Measurements from ENCODE around the gene CCDC187.

CCDC187 gene

DNA sequence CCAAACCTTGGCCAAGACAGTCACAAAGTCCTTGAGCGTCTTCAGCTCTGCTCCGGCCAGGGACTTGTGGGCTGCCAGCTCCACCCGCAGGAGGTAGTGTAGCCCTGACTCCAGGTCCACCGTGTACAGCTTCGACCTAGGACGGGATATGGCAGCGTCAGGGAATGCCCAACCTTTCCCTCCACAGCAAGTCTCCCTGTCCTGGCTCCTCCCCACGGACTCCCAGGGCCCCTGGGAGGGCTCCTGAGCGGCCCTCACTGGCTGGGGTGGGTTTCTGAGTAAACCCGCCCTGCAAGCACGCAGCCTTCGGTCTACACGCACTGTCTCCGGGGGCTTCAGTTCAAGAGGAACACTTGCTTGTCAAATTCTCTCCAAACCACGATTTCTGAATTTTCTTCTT, 85.2 kb downstream of the CCDC187 start:
- no peak for DNase-seq (ENCODE audit: extremely low spot score, insufficient read length, low read depth)
- no peak for FAIRE-seq

DNA sequence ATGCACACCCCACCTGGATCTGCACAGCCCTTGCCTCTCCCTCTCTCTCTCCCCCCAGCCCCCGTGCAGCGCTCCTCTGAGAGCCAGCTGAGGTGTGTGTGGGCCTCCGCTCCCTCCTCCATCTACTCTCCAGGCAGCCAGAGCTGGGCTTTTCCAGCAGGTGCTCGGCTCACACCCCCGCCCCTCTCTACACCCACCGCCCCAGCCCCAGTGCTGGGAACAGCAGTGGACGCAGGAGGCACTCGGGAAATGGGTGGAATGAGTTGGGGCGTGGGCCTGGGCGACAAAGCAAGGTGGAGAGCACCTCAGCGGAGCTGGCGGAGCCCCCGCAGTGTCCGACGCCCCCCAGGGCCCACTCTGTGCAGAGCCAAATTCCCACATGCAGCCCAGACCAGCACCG, 85.6 kb downstream of the CCDC187 start:
- DNase-seq (ENCODE audit: extremely low spot score, insufficient read length, low read depth) (no peak), FAIRE-seq (no peak)

DNA sequence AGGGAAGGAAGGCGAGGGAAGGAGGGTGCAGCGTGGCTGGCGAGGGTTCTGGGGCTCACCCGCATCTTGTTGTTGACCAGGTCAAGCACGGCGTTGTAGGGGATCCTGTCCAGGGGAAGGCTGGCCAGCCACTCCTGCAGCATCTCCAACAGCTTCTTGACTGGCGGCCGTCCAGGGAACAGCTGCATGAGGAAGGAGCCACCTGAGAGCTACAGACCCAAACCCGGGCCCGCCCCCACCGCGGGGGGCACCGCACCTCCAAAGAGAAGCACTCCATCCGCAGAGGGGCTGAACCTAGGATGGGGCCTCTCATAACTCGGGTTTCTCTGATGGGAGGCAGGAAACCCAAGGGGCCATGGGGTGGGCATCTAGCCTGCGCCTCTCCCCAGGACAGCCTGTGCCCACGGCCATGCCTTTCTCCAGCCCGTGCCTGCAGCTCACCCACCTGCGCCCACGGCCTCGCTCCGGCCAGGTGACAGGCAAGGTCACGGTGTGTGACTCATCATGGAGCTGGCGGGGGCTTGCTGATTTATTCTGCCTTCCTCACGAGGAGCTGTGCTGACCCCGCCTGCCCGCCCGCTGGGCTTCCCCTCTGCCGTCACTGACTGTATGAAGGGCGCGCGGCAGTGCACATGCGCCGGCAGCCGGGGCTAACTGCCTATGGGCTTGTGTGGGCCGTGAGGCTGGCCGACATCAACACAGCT, 87.2 kb downstream of the CCDC187 start:
- FAIRE-seq (no peak), DNase-seq (ENCODE audit: extremely low spot score, insufficient read length, low read depth) (no peak)

DNA sequence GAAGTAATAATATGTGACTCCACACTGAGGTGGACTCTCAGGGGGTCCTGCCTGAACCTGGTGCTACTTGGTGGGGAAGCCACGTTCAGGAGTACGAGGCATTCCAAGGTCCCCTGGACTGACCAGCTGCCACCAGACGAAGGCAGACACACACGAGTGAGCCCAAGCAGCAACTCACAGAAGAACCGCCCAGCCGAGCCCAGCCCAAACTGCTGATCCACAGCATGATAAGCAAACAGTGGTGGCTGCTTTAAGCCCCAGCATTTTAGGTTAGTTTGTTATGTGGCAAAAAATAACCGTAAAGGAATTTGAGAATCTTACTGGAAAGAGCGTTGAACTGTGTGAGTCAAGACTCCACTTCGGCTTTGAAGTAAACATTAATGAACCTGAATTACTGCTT, 90.2 kb downstream of the CCDC187 start:
- FAIRE-seq (no peak), DNase-seq (ENCODE audit: extremely low spot score, insufficient read length, low read depth) (no peak)

DNA sequence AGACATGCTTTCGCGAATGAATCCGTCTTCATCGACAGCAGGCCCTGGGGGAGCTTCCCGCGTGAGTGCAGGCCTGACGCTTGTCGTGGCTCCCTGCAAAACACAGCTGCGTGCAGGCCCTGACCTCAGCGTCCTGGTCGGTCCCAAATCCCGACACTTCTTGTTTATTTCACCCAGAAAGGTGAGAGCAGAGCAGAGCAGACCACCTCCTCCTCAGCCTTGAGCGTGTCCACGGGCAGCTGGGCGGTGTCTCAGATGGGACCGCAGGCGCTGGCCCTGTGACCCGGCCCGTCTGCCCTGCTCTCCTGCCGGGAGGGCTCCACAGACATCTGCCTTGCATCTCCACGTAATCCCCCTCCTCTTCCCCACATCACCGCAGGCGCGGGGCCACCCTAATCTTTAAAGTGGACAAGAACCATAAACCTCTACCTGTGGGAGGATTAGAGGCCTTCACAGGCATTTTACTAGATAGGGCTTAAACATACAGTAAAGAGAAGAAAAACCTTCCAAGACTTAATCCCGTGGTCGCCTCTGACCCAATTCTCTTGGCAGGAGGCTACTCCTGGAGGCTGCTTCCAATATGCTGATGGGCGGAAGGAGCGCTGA, 91.4 kb downstream of the CCDC187 start:
- FAIRE-seq = no peak

DNA sequence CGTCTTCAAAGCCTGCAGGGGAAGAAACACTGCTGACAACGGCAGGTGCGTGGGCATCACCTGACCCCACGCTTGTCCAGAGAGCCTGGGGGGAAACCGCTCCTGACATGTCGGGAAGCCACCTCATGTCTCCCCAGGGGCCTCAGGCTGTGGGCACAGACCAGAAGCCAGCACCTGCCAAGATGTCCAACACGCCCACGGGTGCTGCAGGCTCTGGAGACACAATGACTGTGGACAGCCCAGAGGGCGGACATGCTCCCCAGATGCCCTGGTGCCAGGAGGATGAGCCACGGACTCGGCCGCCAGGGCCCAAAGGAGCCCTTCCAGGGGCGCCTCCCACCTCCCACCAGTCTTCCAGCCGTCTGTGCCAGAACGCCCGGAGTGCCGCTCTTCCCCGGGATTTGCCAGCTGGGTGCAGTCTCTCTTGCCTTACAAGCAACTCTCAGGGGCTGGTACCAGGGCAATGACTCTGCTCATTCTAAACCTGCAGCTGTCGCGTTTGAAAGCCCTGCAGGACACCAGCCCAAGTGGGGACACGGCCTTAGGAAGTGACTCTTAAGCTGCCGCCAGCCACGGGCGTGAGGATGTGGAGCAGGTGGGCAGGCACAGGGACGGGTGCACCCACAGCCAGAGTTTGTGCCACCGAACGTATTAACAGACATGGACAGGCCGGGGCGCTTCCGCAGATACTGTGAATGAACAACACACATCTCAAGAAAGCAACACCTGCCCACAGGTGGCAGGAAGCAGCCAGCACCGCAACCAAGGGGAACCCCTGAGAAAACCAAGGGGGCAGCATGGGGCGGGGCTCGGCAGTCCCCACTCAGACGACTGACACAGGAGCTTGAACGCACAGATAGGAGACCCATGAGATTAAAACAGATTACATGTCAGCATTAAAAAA, 92.2 kb downstream of the CCDC187 start:
- no peak for FAIRE-seq
- no peak for DNase-seq (ENCODE audit: extremely low spot score, insufficient read length, low read depth)

More for the DNA sequence above, 91.4 kb downstream of the CCDC187 start:
- no peak for DNase-seq (ENCODE audit: extremely low spot score, insufficient read length, low read depth)

DNA sequence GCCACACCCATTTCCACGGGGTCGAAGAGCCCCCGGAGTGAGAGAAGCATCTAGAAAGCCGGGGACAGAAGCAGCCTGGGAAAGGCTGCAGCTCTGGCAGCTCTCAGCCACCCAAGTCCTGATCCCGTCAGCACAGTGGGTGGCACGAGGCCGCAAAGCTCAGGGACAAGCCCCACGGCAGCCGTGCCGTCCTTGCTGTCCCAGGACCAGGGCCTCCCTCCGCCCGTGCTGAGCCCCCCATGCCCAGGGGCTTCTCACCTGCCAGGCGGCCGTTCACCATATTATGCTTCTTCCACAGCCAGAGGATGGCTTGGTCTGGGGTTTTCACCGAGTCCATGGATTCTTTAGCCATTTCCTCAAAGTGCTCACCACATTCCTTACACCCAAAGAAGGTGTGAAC, 92.9 kb downstream of the CCDC187 start:
- FAIRE-seq = no peak

DNA sequence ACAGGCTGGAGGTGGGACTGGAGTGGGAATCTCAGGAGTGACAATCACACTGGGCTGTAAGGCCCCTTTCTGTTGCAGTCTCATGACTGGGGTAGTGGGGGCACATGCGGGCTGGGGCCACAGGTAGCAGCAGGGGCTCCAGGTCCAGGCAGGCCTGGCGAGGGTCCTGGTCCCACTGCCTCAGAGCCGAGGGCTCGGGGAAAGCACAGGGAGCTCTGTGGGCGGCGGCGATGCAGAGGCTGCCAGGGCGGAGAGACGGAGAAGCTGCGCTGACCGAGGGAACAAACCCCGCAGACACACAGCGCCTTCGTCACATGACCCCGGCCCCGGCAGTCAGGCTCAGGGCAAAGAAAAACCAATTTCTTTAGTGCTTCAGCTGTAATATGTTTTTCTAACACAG, 93.6 kb downstream of the CCDC187 start:
- no peak for FAIRE-seq

More for the DNA sequence above, 92.9 kb downstream of the CCDC187 start:
- no peak for DNase-seq (ENCODE audit: extremely low spot score, insufficient read length, low read depth)

DNA sequence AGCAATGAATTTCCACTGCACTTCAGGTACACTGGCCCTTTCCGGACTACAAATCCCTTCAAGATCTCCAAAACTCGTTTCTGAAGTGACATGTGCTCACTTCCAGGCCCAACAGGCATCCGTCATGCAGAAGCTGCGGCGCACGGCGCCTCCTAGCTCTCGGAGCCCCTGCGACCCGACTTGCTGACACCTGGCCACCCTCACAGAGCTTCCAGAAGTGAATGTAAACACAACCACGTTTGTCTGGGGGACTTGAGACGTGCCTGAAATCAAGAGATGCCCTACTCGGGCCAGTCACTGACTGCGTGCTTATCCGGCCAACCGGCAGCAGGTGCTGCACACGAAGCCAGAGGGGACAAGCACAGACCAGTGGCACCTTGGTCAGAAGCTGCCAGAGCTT, 94.1 kb downstream of the CCDC187 start:
- no peak for FAIRE-seq
- DNase-seq (ENCODE audit: extremely low spot score, insufficient read length, low read depth) = no peak

More for the DNA sequence above, 93.6 kb downstream of the CCDC187 start:
- DNase-seq (ENCODE audit: extremely low spot score, insufficient read length, low read depth) = no peak

DNA sequence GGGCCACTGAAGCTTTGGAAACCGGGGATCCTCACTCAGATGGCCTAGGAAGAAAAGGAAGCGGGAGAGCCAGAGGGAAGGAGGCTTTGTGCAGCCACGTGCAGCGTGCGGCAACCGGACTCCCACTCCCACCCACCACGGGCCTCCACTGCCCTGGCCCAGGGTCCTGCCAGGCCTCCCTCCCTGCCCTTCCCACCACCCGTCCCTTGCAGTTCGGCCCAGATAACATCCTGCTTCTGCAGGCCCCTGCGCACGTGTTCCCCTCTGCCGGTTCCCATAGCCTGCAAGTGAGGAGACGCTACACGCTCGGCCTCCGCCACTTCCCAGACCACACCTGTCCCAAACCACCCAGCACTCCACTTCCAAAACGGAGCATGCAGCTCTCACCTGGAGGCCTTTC, 94.7 kb downstream of the CCDC187 start:
- no peak for DNase-seq (ENCODE audit: extremely low spot score, insufficient read length, low read depth)
- no peak for FAIRE-seq

DNA sequence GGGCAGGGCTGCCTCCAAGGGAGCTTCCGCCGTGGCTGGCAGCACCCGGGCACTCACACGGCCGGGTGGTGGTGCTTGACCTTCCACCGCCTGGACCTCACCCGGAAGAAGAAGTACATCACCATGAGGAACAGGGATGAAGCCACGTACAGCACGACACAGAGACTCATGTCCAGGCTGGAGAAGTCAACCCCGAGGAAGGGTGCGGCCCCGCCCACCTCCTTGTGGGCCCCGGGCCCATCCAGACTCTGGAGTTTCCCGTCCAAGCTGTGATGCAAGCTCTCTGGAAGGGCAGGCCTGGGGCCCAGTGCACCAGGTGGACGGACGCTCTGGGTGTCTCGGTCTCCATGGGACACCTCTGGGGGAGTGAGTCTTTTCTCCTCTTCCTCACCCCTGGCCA, 95.2 kb downstream of the CCDC187 start:
- FAIRE-seq = no peak
- DNase-seq (ENCODE audit: extremely low spot score, insufficient read length, low read depth) = no peak

DNA sequence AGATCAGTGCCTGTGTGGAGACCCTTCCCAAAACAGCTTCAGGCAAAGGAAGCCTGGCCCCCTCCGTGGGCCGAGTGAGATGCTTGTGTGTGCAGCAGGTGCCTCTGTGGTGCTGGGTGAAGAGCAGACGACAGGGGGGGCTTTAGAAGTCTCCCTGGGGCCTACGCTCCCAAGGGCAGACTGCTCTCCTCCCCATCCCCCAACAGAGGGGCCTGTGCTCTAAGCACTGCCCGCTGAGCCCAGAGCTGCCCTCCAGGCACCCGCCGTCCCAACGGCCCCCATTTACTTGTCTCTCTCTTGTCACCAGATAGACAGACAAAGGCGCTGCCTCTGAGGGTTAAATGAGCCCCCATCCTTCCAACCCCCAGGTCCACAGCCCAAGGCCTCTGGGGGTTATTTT, 96.3 kb downstream of the CCDC187 start:
- DNase-seq (ENCODE audit: extremely low spot score, insufficient read length, low read depth) (no peak), FAIRE-seq (no peak)

DNA sequence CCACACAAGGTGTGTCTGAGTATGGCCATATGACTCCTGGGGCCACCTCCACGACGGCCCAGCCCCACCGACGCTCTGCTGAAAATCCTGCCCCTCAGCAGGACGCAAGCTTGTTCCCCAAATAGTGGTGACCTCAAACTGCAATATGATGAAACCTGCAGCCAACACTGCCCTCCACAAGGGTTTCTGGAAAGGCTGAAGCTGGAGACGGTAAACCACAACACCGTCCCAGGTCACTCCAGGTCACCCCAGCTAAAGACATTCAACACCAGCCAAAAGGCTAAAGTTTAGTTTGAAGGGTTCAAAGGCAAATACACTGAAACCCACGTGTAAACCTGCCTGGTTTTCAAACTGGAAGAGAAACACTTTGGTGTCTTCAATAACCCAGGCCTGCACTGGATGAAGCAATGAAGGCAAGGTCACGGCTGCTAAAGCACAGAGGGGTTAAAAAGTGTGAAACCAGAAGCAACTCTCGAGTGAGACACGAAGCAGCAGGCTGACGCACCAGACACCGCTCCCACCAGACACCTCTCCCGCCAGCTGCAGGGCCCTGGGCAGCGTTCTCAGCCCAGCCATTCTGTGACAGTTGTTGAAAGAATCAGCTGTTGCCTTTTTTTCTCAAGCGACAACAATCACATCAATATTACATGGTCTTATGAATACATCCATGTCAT, 97.2 kb downstream of the CCDC187 start:
- FAIRE-seq = no peak
- no peak for DNase-seq (ENCODE audit: extremely low spot score, insufficient read length, low read depth)

DNA sequence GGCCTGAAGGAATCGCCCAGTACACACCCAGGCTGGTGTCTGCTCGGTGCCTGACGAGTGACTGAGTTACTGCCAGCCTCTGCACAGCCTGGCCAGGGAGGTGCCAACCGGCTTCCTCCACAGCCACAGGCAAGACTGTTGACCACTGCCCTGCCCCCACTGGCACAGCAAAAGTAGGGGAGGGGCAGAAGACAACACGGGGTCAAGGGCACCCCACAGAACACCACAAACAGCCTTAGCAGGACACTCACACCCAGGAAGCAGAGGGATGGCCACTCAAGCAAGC, 98.2 kb downstream of the CCDC187 start:
- no peak for DNase-seq (ENCODE audit: extremely low spot score, insufficient read length, low read depth)
- no peak for FAIRE-seq

DNA sequence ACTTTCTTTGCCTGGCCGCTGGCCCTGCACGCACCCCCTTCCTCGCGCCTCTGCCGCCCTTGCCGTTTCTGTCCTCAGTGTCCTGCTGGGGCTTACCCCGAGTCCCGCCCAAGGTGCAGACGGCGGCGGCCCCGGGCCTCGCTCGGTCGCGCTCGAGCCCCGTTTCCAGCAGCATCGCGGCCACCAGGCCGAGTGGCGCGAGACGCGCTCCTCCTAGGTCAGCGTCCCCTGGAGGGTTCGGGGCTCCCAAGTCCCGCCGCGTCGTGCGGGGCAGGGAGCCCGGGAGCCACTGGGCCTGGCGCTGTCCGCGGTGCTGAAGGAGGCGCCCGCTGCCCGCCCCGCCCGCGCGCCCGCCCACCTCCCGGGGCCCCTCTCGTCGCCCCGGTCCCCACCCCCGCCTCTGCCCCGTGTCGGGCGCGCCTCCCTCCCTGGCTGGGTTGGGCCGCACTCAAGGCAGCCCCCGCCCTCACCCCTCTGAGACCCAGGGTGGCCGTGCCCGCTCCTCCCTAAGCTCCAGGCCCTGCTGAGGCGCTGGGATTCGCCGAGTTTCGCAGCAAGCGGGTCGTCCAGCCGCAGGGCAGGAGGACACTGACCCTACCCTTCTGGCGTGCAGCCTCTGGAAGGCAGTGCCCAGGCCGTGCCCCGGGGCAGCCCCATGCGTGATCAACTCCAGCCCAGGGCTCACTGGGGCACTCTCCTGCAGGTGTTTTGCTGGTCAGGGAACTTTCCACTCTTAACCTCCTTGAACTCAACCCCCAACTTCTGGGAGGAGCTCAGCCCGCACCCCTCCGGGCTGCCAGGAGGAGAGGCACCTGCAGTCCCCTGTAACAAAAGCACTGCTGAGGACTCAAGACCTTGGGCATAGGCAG, 98.8 kb downstream of the CCDC187 start, which contains the start of gene LHX3:
Gene LHX3, minus strand, starts transcription at position 291 of the 869 bp plus-strand sequence. Its CDS starts 116 bp downstream, at position 175.
- DNase-seq (ENCODE audit: extremely low spot score, insufficient read length, low read depth) = no peak
- FAIRE-seq = no peak

DNA sequence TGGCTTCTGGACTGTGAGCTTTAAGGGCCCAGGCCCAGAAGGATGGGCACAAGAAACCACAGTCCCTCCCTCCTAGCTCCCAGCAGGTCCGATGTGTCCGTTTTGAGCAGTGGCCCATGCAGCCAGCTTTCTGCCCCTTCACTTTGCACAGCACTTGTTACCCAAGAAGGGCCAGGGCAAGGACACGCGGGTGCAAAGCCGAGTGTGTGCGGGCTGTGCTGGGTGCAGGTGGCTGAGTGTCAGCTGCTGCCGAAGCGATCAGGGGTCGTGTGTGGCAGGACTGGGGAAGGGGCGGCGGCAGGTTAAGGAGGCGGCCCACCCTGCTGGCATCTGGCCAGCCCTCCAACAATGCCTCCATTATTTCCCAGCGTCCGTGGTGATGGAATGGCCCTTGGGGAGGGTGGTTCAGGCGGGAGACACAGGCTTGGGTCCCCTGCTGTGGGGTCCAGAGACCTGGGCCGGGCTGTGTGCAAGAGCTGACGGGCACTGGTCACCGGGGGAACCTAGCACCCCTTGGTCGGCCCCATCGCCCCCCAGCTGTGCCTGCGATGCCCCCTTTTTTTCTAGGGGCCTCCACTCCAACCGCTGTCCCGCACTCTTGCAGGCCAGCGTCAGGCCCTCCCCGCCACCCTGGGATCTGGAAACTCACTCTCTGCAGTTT, 99.6 kb downstream of the CCDC187 start:
- DNase-seq (ENCODE audit: extremely low spot score, insufficient read length, low read depth) (no peak), FAIRE-seq (no peak)

DNA sequence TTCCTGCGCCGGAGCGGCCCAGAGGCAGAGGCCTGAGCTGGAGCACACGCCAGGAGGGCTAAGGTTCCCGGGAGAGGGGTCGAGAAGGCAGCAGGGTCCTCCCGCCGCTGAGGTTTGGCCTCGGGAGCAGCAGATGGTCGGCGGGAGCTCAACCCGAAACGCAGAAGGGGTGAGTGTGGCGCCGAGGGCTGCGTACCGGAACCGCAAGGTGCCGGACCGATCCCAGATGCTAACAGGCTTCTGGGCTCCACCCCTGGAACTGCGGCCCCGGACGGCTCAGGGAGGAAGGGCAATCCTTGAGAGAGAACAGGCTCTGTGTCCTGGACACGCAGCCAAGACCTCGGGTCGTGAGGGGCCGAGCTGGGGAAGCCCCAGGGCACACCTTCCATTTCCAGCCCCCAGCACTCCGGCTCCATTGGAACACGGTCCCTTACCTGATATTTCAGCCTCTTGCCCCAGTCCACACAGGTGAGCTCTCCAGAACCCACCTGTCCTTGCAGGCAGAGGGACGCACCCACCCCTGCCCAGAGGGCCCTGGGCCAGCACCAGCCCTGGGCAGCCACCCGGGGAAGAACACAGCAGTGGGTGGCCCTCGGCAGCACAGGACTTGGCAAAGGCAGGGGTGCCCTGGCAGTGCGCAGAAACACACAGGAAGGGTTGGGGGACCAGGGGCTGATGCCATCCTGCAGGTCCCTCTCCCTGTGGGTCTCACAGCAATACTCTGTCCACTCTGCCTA, 100.3 kb downstream of the CCDC187 start:
- DNase-seq (ENCODE audit: extremely low spot score, insufficient read length, low read depth) (no peak), FAIRE-seq (no peak)

Measured in GM18507 (cell line).